Subcutaneous abdominal adipose tissue (tissue), 5 donors: ENCODE measurements around the gene KCTD2.

Experiments used
- H3K27ac ChIP-seq: one replicate; pipeline ENCODE4 v1.7.0; 2013; ENCODE audit warnings: low read depth, mild to moderate bottlenecking, inconsistent platforms, low read length, moderate library complexity
- H3K27me3 ChIP-seq, 5 donors: one replicate each; pipeline ENCODE4 v1.7.0; 2013; ENCODE audit warnings: low read length in 5 of 5, inconsistent platforms in 1 of 5; ENCODE audit not compliant: control insufficient read depth in 5 of 5, insufficient read depth in 4 of 5
- H3K36me3 ChIP-seq, 5 donors: one replicate each; pipeline ENCODE4 v1.7.0; 2013; ENCODE audit warnings: low read length in 5 of 5; ENCODE audit not compliant: control insufficient read depth in 5 of 5, insufficient read depth in 5 of 5
- H3K4me1 ChIP-seq, 5 donors: one replicate each; pipeline ENCODE4 v1.7.0; 2013; ENCODE audit warnings: low read length in 5 of 5, mild to moderate bottlenecking in 3 of 5, moderate library complexity in 1 of 5; ENCODE audit not compliant: control insufficient read depth in 5 of 5, insufficient read depth in 5 of 5
- H3K4me3 ChIP-seq, 5 donors: one replicate each; pipeline ENCODE4 v1.7.0; 2013; ENCODE audit warnings: low read length in 5 of 5, low read depth in 1 of 5
- H3K9ac ChIP-seq, 5 donors: one replicate each; pipeline ENCODE4 v1.7.0; 2013; ENCODE audit warnings: low read length in 5 of 5, mild to moderate bottlenecking in 4 of 5, moderate library complexity in 3 of 5
- H3K9me3 ChIP-seq, 5 donors: one replicate each; pipeline ENCODE4 v1.7.0; 2013; ENCODE audit warnings: low read length in 5 of 5; ENCODE audit not compliant: control insufficient read depth in 5 of 5
- donor health status: healthy.
- donor health status: healthy.
- donor health status: healthy.
- donor health status: healthy.
- donor health status: healthy.

The KCTD2 gene

DNA sequence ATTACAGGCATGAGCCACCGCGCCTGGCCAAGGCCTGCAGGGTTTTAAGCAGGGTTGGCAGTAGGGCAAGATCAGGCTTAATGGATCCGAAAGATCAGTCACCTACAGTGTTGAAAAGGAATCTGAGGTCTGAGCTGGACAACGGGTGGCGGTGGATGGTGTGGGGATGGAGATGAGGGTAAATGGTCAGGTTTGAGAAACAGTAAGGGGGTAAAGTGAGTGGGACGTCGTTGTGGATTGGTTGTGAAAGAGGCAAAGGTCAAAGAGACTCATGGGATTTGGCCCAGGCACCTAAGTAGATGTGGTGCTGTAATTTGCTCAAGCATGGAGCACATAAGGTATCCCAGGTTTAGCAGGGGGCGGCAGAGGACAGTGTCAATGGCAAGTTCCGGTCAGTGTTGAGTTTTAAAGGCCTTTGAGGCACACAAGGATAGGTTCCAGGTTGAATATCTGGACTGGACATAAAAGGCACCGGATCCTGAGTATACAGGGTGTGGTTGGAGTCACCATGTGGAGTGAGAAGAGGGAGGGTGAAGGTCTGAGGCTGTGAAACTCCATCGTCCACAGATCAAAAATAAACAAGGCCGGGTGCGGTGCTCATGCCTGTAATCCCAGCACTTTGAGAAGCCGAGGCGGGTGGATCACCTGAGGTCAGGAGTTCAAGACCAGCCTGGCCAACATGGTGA lies 39.6 kb downstream of the KCTD2 start:
- H3K9ac ChIP-seq, result no peak overlapping the region
- peaks cover 3 to 42% (median 30%) of the 10 kb centered on the region in 5 donors for H3K4me1 ChIP-seq

DNA sequence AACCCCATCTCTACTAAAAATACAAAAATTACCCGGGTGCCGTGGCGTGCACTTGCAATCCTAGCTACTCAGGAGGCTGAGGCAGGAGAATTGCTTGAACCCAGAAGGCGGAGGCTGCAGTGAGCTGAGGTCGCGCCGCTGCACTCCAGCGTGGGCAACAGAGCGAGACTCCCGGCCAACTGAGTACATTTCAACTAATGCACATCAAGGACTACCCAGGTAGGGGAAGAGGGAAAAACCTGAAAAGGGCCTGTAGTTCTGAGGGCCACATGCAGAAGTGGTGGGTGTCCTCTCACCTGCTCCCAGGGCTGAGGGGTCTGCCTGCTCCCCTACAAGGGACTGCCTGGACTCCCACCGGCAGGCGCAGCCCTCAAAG lies 40.1 kb downstream of the KCTD2 start:
- peak overlapping the region; percentile 64 to 77 (median 69) for H3K4me3 ChIP-seq
- H3K27ac ChIP-seq, result peak overlapping the region; percentile 60
- H3K9me3 ChIP-seq, result no peaks in the 10 kb centered on the region
- H3K27me3 ChIP-seq, result peaks cover 0 to 3% (median 0%) of the 10 kb centered on the region in 5 donors
- H3K36me3 ChIP-seq, result no peaks in the 10 kb centered on the region
- H3K4me1 ChIP-seq, result peaks cover 3 to 46% (median 31%) of the 10 kb centered on the region in 5 donors
- peak overlapping the region in 3 of 5 donors; percentile 37 to 66 (median 60) for H3K9ac ChIP-seq

More for the DNA sequence above, 39.6 kb downstream of the KCTD2 start:
- H3K9me3 ChIP-seq, result no peaks in the 10 kb centered on the region
- no peak overlapping the region for H3K4me3 ChIP-seq
- H3K27me3 ChIP-seq, result peaks cover 0 to 4% (median 0%) of the 10 kb centered on the region in 5 donors
- H3K36me3 ChIP-seq, result no peaks in the 10 kb centered on the region
- no peak overlapping the region for H3K27ac ChIP-seq

DNA sequence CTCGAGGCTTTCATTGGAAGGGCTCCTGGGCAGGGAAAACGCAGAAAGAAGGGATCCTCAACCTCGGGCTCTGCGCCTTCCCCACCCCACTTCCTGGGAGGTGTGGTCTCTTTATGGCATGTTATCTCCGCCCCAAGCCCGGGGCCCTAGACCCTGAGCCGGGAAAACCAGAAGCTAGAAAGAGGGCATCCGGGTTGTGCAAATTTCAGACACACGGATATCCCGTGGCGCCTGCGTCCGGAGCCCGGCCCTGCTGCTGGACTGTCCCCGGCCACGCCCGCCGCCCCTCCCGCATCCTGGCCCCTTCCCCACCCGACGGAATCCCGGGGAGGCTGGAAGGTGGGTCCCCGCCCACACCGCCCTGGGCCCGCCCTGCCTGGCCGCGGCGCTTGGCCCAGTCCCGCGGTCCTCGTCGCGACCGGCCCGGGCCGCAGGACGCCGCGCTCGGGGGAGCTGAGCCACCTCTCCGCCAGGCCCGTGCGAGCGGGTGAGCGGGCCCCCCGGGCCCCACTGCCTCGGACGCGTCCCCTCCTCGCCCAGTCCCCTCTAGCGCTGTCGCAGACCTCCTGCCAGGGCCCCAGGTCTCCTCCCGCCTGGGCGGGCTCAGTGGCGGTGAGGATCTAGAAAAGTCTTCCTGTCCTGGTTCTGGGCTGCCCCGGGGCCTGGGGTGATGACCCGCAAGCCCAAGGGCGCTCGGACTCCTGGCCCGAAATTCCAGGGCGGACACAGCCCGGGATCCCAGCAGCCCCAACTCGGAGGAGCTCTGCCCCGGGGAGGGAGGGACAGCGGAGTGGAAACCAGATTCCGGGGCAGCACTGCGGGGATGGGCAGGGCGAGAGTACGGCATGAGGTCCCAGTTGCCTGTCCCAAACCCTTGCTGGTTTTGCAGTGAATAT lies 40.8 kb downstream of the KCTD2 start, which contains the start of gene SLC16A5:
Gene SLC16A5 (plus strand): TSS at position 397 of the 896 bp plus-strand sequence. CDS start 5,683 bp downstream, outside the sequence.
- Histone ChIP-seq H3K9ac (peak within 1 kb of the TSS; percentile 38 to 84 (median 80)), H3K27me3 (no peaks in the 10 kb centered on the region), H3K27ac (peak within 1 kb of the TSS; percentile 60), H3K4me3 (peak within 1 kb of the TSS; percentile 65 to 77 (median 69)), H3K9me3 (no peaks in the 10 kb centered on the region), H3K36me3 (no peaks in the 10 kb centered on the region), H3K4me1 (peaks cover 3 to 46% (median 31%) of the 10 kb centered on the region in 5 donors)

DNA sequence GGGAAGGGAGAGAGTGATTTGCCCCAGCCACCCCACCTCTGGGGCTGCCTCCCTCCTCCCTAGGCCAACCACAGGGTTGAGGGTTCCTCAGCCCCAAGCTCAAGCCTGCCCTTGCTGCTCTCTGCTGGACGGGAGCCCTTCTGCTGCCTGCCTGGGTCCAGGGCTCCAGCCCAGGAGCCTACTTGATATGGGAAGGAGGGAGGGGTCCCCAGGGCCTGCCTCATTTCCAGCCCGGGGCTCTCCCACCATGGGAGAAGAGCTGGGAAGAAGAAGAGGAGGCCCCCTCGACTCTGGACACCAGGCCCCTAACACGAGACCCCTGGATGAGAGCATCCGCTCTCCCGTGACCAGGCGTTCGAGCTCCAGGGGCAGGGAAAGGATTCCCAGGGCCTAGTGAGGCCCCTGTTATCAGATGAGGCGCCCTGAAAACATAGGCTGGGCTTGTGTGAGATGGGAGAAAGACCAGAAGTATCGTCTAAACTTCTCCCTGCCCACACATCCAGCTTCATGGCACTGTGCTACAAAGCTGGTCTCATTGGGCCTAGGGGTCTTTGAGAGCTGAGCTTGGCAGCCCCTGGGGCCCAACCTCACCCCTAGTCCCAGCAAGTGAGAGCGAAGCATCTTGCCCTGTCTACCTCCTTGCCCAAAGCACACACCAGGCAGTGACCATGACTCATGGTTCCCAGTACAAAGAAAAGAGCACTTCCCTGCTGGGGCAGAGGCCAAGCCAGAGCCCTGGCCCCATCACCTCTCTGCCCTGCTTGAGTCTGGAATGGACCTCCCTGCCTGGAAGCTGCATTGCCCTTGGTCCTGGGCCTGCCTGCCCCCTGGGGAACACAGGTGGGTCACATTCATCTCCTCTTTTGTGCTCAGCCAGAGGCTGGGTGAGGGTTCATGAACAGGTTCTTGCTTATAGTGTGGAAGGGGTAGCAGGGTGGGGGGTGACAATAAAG lies 41.7 kb downstream of the KCTD2 start:
- peak overlapping the region; percentile 38 to 84 (median 80) for H3K9ac ChIP-seq
- peak overlapping the region; percentile 65 to 77 (median 69) for H3K4me3 ChIP-seq
- no peaks in the 10 kb centered on the region for H3K27me3 ChIP-seq
- H3K36me3 ChIP-seq, result no peaks in the 10 kb centered on the region
- peak overlapping the region; percentile 60 for H3K27ac ChIP-seq
- no peaks in the 10 kb centered on the region for H3K9me3 ChIP-seq
- peaks cover 3 to 46% (median 31%) of the 10 kb centered on the region in 5 donors for H3K4me1 ChIP-seq

DNA sequence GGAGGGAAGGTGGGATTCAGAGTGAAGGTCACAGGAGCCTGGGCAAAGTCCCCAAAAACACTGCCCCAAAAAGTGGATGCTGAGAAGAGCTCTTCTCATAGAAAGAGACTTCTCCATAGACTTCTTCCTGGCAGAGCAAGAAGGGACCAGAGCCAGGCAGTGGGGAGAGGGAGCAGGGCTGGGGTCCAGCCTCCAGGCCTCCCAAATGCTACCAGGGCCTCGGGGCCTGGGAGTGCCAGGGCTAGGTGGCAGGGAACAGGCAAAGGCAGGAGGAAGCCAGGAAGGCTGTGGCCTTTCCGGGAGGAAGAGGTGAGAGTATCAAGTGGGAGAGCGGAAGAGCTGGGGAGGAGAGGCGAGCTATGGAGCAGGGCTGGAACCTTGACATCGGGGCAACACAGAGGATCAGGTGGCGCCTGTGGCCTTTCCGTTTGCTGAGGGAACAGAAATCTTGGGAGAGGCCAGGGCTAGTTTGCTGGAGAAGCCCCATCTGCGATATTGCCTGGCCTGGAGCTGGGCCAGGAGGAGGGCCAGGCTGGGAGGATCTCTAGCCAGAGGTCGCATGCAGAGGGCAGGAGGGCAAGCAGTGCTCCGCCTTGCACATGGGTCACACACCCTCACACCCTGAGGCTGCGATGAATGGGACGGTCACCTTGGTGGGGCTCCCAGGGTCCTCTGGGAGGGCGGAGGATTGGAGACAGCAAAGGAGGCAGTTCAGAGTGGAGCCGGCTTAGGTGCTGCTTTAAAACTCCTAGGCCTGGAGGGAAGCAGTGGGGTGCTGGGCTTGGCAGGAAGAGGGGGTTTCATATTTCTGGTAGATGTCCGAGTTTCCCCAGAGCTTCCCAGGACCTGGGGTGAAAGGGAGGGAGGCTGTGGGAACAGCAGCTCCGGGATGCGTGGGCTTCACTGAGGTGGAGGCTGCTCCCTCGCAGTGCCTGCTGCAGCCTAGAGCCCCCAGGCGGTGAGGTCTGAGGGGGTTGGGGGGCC lies 44.1 kb downstream of the KCTD2 start:
- peaks cover 3 to 48% (median 35%) of the 10 kb centered on the region in 5 donors for H3K4me1 ChIP-seq
- peak overlapping the region in 3 of 5 donors; percentile 13 to 38 (median 30) for H3K4me3 ChIP-seq
- no peaks in the 10 kb centered on the region for H3K27me3 ChIP-seq
- peak overlapping the region; percentile 4 for H3K27ac ChIP-seq
- H3K36me3 ChIP-seq, result no peaks in the 10 kb centered on the region
- no peaks in the 10 kb centered on the region for H3K9me3 ChIP-seq
- H3K9ac ChIP-seq, result peak overlapping the region in 2 of 5 donors; percentile 11 to 71

DNA sequence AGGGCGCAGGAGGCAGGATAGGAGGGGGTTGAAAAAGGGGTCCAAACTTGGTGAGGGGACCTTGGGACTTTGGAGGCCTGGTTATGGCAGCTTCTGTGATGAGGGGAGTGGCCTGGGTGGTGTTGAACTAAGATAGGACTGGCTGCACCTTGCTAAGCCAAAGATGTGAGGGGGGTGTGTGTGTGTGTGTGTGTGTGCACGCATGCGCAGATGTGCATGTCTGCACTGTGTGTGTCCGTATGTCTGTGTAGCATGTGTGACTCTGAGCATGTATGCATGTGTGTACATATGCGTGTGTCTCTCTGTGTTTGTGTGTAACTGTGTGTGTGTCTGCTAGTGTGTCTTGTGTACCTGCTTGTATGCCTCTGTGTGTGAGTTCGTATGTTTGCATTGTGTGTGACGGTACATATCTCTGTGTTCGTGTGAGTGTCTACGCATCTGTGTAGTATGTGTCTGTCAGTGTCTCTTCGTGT lies 44.9 kb downstream of the KCTD2 start:
- no peaks in the 10 kb centered on the region for H3K9me3 ChIP-seq
- peak overlapping the region in 1 of 5 donors; percentile 11 for H3K9ac ChIP-seq
- peaks cover 3 to 48% (median 37%) of the 10 kb centered on the region in 5 donors for H3K4me1 ChIP-seq
- peak overlapping the region in 1 of 5 donors; percentile 30 for H3K4me3 ChIP-seq
- no peaks in the 10 kb centered on the region for H3K36me3 ChIP-seq
- H3K27ac ChIP-seq, result no peak overlapping the region
- H3K27me3 ChIP-seq, result no peaks in the 10 kb centered on the region

DNA sequence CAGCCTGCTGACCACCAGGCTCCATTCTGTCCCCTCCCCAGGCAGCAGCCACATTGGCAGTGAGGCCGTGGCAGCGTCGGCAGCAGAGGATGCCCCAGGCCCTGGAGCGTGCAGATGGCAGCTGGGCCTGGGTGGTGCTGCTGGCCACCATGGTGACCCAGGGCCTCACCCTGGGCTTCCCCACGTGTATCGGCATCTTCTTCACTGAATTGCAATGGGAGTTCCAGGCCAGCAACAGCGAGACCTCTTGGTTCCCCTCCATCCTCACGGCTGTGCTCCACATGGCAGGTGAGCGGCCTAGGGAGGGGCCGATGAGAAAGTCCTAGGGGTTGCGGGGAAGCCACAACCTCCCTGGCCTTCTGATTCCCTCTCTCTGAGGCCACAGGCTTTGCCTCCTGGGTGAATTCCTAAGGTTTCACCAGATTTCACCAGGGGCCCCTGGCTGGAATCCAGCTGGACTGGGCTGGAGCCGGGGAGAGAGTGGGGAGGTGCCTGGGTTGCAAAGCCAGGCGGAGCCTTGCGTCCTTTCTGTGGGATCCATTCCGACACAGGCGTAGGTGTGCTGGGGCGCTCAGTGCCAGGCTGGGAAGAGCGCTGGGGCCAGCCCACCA lies 46.6 kb downstream of the KCTD2 start:
- H3K9me3 ChIP-seq, result no peaks in the 10 kb centered on the region
- peaks cover 0 to 8% (median 1%) of the 10 kb centered on the region in 5 donors for H3K36me3 ChIP-seq
- H3K4me3 ChIP-seq, result no peak overlapping the region
- peaks cover 2 to 31% (median 23%) of the 10 kb centered on the region in 5 donors for H3K4me1 ChIP-seq
- H3K27ac ChIP-seq, result no peak overlapping the region
- H3K9ac ChIP-seq, result no peak overlapping the region
- no peaks in the 10 kb centered on the region for H3K27me3 ChIP-seq

DNA sequence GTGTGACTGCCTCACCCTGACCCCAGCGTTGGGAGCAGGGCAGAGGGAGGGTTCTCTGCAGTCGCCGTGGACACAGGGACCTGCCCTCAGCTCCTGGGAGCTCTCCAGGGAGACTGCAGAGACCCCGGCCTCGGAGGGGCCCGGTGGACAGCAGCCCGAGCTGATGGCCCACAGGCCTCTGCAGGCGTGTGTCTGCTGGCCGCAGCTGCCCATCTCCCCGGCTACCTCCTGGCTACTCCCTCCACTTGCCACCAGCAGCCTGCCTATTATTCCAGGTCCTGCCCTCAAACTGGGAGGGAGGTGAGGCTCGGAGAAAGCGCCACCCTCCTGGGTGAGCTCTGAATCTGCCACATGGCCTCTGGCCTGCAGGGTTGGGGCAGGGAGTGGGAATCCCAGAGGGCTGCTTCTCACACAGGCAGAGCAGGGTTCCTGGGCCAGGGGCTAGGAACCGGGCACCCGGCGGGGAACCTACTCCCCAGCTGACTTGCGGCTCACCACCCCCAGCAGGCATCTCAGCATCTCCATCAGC lies 47.9 kb downstream of the KCTD2 start:
- Histone ChIP-seq H3K36me3 (peaks cover 0 to 17% (median 8%) of the 10 kb centered on the region in 5 donors), H3K4me1 (peaks cover 0 to 24% (median 17%) of the 10 kb centered on the region in 5 donors), H3K27me3 (no peaks in the 10 kb centered on the region), H3K4me3 (no peak overlapping the region), H3K27ac (no peak overlapping the region), H3K9me3 (no peaks in the 10 kb centered on the region), H3K9ac (no peak overlapping the region)
